ENCODE results near the gene GABRB2.

The GABRB2 gene

DNA sequence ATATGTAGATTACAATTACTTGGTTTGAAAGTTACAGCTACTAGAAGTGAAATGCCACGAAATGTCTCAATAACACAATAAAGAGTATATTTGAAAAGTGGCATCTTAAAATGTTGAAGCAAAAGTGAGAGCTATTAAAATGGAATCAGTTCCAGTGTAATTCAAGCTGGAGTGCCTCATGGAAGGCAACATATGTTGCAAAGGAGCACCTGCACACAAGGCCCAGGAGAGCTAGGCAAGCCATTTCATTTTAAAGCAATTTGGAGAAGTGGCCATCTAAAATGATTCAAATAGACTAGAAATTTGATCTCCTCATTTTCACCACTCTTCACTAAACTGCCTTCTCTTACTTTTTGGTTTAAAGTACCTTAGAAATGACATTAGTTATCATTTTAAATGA, 167.8 kb downstream of the GABRB2 start:
- TF ChIP-seq, protein P1, sequence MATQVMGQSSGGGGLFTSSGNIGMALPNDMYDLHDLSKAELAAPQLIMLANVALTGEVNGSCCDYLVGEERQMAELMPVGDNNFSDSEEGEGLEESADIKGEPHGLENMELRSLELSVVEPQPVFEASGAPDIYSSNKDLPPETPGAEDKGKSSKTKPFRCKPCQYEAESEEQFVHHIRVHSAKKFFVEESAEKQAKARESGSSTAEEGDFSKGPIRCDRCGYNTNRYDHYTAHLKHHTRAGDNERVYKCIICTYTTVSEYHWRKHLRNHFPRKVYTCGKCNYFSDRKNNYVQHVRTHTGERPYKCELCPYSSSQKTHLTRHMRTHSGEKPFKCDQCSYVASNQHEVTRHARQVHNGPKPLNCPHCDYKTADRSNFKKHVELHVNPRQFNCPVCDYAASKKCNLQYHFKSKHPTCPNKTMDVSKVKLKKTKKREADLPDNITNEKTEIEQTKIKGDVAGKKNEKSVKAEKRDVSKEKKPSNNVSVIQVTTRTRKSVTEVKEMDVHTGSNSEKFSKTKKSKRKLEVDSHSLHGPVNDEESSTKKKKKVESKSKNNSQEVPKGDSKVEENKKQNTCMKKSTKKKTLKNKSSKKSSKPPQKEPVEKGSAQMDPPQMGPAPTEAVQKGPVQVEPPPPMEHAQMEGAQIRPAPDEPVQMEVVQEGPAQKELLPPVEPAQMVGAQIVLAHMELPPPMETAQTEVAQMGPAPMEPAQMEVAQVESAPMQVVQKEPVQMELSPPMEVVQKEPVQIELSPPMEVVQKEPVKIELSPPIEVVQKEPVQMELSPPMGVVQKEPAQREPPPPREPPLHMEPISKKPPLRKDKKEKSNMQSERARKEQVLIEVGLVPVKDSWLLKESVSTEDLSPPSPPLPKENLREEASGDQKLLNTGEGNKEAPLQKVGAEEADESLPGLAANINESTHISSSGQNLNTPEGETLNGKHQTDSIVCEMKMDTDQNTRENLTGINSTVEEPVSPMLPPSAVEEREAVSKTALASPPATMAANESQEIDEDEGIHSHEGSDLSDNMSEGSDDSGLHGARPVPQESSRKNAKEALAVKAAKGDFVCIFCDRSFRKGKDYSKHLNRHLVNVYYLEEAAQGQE (IDR thresholded peaks at IDR 0.05; ENCODE audit: insufficient read depth in 1 of 2, low read depth in 2 of 2, low read length in 2 of 2): no peak
- no peak for TF ChIP-seq SIN3A (IDR thresholded peaks at IDR 0.05; ENCODE audit: borderline replicate concordance, insufficient read depth, low read length)
- no peak for TF ChIP-seq POLR2AphosphoS5 (IDR thresholded peaks at IDR 0.05; ENCODE audit: low read depth, low read length)
- TF ChIP-seq FOXP2 (optimal IDR thresholded peaks at IDR 0.05; ENCODE audit: borderline replicate concordance, extremely low read depth, extremely low read length, insufficient read depth): no peak
- TF ChIP-seq TAF1 (IDR thresholded peaks at IDR 0.05; ENCODE audit: borderline replicate concordance, insufficient read depth, low read length): no peak

DNA sequence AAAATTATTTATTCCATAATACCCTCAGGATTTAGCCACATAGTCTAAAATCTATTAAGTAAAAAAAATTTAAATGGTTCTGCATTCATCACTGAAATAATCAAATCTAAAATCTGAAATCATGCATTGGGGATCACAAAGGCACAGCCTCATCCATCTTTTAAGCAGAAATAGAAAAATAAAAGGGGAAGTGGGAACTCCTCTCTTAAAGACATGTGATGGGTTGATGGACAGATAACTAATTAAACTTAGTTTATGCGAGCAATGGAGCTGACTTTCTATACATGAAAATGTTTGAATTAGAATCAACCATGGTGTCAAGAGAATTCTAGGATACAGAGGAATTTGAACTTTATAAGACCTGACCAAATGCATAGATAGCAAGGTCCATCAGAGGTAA, 170.5 kb downstream of the GABRB2 start:
- TF ChIP-seq POLR2AphosphoS5 (IDR thresholded peaks at IDR 0.05; ENCODE audit: low read depth, low read length) (no peak), FOXP2 (optimal IDR thresholded peaks at IDR 0.05; ENCODE audit: borderline replicate concordance, extremely low read depth, extremely low read length, insufficient read depth) (no peak), TAF1 (IDR thresholded peaks at IDR 0.05; ENCODE audit: borderline replicate concordance, insufficient read depth, low read length) (no peak), SIN3A (IDR thresholded peaks at IDR 0.05; ENCODE audit: borderline replicate concordance, insufficient read depth, low read length) (no peak)
- TF ChIP-seq, protein P1 (IDR thresholded peaks at IDR 0.05; ENCODE audit: insufficient read depth in 1 of 2, low read depth in 2 of 2, low read length in 2 of 2): no peak

DNA sequence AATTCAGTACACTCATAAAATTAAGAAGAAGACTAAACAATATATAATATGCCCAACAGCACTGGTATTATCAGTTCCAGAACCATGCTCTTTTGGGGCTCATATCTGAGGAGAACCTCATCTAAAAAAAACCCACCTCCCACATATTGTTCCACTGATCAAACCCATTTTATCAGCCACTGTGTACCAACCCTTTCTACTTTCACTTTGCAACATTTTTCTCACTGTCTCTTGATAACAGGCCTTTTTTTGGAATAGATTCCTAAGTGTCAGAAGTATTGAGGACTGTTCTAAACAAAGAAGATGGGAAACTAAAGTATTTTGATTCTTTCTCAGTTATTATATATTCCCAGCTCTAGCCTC, 173.2 kb downstream of the GABRB2 start:
- TF ChIP-seq, protein P1 (IDR thresholded peaks at IDR 0.05; ENCODE audit: insufficient read depth in 1 of 2, low read depth in 2 of 2, low read length in 2 of 2): no peak
- TF ChIP-seq TAF1 (IDR thresholded peaks at IDR 0.05; ENCODE audit: borderline replicate concordance, insufficient read depth, low read length): no peak
- TF ChIP-seq POLR2AphosphoS5 (IDR thresholded peaks at IDR 0.05; ENCODE audit: low read depth, low read length): no peak
- no peak for TF ChIP-seq FOXP2 (optimal IDR thresholded peaks at IDR 0.05; ENCODE audit: borderline replicate concordance, extremely low read depth, extremely low read length, insufficient read depth)
- TF ChIP-seq SIN3A (IDR thresholded peaks at IDR 0.05; ENCODE audit: borderline replicate concordance, insufficient read depth, low read length): no peak

DNA sequence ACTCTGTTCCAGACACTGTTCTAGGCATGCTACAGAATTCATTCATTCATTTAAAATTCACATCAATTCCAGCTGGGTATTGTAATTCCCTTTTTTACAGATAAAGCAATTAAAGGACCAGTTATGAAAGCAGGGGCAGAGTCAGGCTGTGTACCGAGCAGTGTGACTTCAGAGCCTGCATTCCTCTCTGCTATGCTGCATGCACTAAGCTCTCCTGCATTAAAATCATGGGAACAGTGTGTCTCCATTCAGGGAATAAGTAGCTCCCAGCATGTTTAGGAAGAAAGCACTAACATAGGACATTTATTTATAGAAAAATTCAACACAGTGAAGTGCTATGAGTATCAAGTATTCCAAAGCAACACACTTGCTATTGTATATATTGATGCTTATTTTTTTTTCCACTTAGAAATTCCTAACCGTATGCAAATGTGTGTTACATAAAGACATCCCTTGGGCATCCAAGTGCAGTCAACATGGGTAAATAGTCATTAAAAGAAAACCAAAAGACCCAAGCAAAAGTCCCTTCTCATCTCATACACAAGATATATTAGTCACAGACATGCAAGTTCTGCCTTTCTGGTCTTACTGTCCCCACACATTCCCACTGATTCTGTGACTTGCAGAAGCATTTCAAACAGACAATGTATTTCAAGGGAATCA, 173.7 kb downstream of the GABRB2 start:
- TF ChIP-seq, protein P1 (IDR thresholded peaks at IDR 0.05; ENCODE audit: insufficient read depth in 1 of 2, low read depth in 2 of 2, low read length in 2 of 2): no peak
- TF ChIP-seq SIN3A (IDR thresholded peaks at IDR 0.05; ENCODE audit: borderline replicate concordance, insufficient read depth, low read length) (no peak), TAF1 (IDR thresholded peaks at IDR 0.05; ENCODE audit: borderline replicate concordance, insufficient read depth, low read length) (no peak), FOXP2 (optimal IDR thresholded peaks at IDR 0.05; ENCODE audit: borderline replicate concordance, extremely low read depth, extremely low read length, insufficient read depth) (no peak), POLR2AphosphoS5 (IDR thresholded peaks at IDR 0.05; ENCODE audit: low read depth, low read length) (no peak)

All from PFSK-1 (cell line).